ENCODE results near the gene ASB2.

DNA sequence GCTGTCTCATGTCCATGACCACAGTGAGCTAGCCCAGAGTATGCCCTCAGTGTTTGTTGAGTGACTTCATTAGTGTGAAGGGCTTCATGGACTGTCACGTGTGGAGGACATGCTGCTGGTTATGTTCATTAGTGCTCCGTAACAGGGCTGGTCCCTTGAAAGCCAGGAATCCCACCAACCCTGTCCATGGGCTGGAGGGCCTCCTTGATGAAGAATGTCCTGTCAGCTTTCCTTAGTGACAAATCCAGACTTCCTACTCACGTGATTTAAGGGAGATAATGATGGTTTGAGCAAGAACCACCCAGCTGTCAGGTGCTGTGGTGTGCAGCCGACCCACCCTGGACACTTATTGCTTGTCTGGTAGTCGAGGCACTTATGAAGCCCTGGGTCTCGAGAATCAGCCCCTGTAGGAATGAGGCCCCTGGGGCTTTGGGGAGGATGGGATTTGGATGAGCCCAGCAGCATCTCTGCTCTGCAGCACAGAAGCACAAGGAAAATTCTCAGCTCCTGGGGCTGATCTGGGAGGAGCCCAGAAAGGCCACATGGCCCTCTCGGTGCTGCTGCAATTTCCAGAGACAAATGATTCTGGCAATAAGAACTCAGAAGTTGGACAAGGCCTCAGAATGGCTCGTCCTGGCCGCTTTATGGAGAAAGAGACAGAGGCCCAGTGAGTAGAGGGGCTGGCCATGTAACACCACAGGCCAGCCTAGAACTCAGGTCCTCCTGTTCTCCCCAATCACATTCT lies 86.5 kb downstream of the ASB2 start:
- TF ChIP-seq, protein P1, sequence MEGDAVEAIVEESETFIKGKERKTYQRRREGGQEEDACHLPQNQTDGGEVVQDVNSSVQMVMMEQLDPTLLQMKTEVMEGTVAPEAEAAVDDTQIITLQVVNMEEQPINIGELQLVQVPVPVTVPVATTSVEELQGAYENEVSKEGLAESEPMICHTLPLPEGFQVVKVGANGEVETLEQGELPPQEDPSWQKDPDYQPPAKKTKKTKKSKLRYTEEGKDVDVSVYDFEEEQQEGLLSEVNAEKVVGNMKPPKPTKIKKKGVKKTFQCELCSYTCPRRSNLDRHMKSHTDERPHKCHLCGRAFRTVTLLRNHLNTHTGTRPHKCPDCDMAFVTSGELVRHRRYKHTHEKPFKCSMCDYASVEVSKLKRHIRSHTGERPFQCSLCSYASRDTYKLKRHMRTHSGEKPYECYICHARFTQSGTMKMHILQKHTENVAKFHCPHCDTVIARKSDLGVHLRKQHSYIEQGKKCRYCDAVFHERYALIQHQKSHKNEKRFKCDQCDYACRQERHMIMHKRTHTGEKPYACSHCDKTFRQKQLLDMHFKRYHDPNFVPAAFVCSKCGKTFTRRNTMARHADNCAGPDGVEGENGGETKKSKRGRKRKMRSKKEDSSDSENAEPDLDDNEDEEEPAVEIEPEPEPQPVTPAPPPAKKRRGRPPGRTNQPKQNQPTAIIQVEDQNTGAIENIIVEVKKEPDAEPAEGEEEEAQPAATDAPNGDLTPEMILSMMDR (conservative IDR thresholded peaks at IDR 0.05; ENCODE audit: low read depth, low read length), result no peak
- no peak for TF ChIP-seq EZH2 (IDR thresholded peaks at IDR 0.05; ENCODE audit: borderline replicate concordance, low read depth, low read length, poor library complexity, severe bottlenecking)

Data from A673 (cell line).